Measurements from ENCODE around the gene TPPP2. TPM values are rescaled to one million over a fixed set of nuclear protein-coding genes. Genes with fewer than 3 reads are reported as not detected.

Gene TPPP2
- total and polyA plus RNA-seq, 9 of the 15 experiments (the other 6 are each of a cell fraction or from before 2014, with no cell fraction given), result 0.18 TPM; not detected in 8

DNA sequence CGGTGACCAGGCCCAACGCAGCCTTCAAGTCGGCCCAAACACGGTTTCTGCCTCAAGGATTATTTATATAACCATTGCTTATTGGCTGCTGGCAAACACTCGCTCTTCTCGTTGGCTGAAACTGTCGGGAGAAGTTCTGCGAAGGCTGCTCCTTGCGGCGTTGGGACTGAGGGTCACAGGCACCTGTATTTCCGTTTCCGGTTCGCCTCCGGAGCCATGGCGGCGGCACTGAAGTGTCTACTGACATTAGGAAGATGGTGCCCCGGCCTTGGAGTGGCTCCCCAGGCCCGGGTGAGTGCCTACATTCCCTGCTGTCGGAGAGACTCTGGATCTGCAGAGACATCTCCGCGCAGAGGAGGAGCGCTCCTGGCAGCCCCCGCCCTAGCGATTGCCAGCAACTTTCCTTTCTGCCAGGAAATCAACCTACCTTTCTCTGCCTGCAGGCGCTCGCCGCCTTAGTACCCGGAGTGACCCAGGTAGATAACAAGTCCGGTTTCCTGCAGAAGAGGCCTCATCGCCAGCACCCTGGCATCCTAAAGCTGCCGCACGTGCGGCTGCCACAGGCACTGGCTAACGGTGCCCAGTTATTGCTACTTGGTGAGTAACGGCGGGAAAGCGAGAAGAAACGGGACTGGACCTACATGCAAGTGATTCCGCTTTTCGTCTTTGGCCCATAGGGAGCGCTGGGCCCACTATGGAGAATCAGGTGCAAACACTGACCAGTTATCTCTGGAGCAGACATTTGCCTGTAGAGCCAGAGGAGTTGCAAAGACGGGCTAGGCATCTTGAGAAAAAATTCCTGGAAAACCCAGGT lies 40.0 kb upstream of the TPPP2 start, which contains the start of gene METTL17 (continued):
- TF ChIP-seq HCFC1 (IDR thresholded peaks at IDR 0.05; ENCODE audit: low read depth, low read length) (peak; percentile 92), FOS (IDR thresholded peaks at IDR 0.05; ENCODE audit: extremely low read depth, insufficient read length) (peak; percentile 95), TAF7 (tag; IDR thresholded peaks at IDR 0.05) (peak; percentile 54; the same call in 1 of the 2 replicates), ZC3H11A (IDR thresholded peaks at IDR 0.05; ENCODE audit: low read depth, low read length) (no peak), TCF7L2 (IDR thresholded peaks at IDR 0.05; ENCODE audit: low read depth, low read length) (no peak), POU5F1 (IDR thresholded peaks at IDR 0.05; ENCODE audit: borderline replicate concordance, low read depth, low read length, partially characterized antibody) (peak; percentile 31), ZFP1 (CRISPR knock-in tag; IDR thresholded peaks at IDR 0.05) (no peak), ZNF197 (CRISPR knock-in tag; IDR thresholded peaks at IDR 0.05; ENCODE audit: low read depth) (0 out of 2 replicates have a peak, but pooled peaks have one; percentile 7), HNRNPUL1 (IDR thresholded peaks at IDR 0.05; ENCODE audit: low read length) (no peak), HLTF (IDR thresholded peaks at IDR 0.05) (no peak), ETV5 (CRISPR knock-in tag; IDR thresholded peaks at IDR 0.05; ENCODE audit: low read depth) (peak; percentile 44; the same call in 1 of the 2 replicates), POLR3A (IDR thresholded peaks at IDR 0.05; ENCODE audit: borderline replicate concordance, extremely low read depth, insufficient read depth, insufficient read length) (no peak), ZNF780A (CRISPR knock-in tag; IDR thresholded peaks at IDR 0.05) (no peak), HMGN3 (IDR thresholded peaks at IDR 0.05; ENCODE audit: borderline replicate concordance, extremely low read depth, insufficient read length, low read depth, low read length) (no peak), ETV6 (IDR thresholded peaks at IDR 0.05; ENCODE audit: borderline replicate concordance in 1 of 2, low read depth in 2 of 2, low read length in 1 of 2) (no peak), ETV6 (CRISPR knock-in tag; IDR thresholded peaks at IDR 0.05; ENCODE audit: borderline replicate concordance) (no peak), MEF2A (IDR thresholded peaks at IDR 0.05; ENCODE audit: control insufficient read depth, low read depth, low read length) (no peak)
- TF ChIP-seq, protein P1, sequence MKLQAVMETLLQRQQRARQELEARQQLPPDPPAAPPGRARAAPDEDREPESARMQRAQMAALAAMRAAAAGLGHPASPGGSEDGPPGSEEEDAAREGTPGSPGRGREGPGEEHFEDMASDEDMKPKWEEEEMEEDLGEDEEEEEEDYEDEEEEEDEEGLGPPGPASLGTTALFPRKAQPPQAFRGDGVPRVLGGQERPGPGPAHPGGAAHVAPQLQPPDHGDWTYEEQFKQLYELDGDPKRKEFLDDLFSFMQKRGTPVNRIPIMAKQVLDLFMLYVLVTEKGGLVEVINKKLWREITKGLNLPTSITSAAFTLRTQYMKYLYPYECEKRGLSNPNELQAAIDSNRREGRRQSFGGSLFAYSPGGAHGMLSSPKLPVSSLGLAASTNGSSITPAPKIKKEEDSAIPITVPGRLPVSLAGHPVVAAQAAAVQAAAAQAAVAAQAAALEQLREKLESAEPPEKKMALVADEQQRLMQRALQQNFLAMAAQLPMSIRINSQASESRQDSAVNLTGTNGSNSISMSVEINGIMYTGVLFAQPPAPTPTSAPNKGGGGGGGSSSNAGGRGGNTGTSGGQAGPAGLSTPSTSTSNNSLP (IDR thresholded peaks at IDR 0.05; ENCODE audit: borderline replicate concordance, low read depth, low read length), result no peak
- TF ChIP-seq, protein P2, sequence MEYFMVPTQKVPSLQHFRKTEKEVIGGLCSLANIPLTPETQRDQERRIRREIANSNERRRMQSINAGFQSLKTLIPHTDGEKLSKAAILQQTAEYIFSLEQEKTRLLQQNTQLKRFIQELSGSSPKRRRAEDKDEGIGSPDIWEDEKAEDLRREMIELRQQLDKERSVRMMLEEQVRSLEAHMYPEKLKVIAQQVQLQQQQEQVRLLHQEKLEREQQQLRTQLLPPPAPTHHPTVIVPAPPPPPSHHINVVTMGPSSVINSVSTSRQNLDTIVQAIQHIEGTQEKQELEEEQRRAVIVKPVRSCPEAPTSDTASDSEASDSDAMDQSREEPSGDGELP (CRISPR knock-in tag; IDR thresholded peaks at IDR 0.05; ENCODE audit: borderline replicate concordance), result peak; percentile 50; the same call in 1 of the 2 replicates
- TF ChIP-seq, protein P3, sequence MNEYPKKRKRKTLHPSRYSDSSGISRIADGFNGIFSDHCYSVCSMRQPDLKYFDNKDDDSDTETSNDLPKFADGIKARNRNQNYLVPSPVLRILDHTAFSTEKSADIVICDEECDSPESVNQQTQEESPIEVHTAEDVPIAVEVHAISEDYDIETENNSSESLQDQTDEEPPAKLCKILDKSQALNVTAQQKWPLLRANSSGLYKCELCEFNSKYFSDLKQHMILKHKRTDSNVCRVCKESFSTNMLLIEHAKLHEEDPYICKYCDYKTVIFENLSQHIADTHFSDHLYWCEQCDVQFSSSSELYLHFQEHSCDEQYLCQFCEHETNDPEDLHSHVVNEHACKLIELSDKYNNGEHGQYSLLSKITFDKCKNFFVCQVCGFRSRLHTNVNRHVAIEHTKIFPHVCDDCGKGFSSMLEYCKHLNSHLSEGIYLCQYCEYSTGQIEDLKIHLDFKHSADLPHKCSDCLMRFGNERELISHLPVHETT (CRISPR knock-in tag; conservative IDR thresholded peaks at IDR 0.05 in 1 of 2, IDR thresholded peaks at IDR 0.05 in 1 of 2), result peak in 1 of 2 experiments; percentile 78; a peak in 1 of 4 replicates

Data from K562 (cell line).